NCI-H1436 (cell line): ENCODE data around the gene TPSD1.
"Not testable (repeated sequence)": the region's sequence is repeated elsewhere in the genome, so short reads cannot be mapped to it uniquely, and the experiment has no call there.

Experiments used
- DNase-seq: peaks from one replicate; lab custom pipeline; 2025; lab: John Stamatoyannopoulos, UW

TPSD1 gene

GRCh38 chr16:1255276-1256122, at the start of gene TPSD1:
Gene TPSD1 (plus strand): TSS chr16:1256069. CDS start chr16:1256281, 212 bp downstream.
- not testable (repeated sequence) for DNase-seq

- no peak for DNase-seq
Observed at GRCh38 chr16:1206326-1206725, 49.5 kb upstream of the TPSD1 start.

- no peak for DNase-seq
Observed at GRCh38 chr16:1206786-1207185, 49.1 kb upstream of the TPSD1 start.

- no peak for DNase-seq
Observed at GRCh38 chr16:1208239-1208830, 47.5 kb upstream of the TPSD1 start.

GRCh38 chr16:1209081-1209480, 46.8 kb upstream of the TPSD1 start:
- DNase-seq, result no peak

GRCh38 chr16:1210461-1210860, 45.4 kb upstream of the TPSD1 start:
- no peak for DNase-seq

- no peak for DNase-seq
Observed at GRCh38 chr16:1211451-1212268, 44.2 kb upstream of the TPSD1 start.

GRCh38 chr16:1212616-1213194, 43.2 kb upstream of the TPSD1 start:
- DNase-seq, result no peak

- DNase-seq, result no peak
Observed at GRCh38 chr16:1213231-1213630, 42.6 kb upstream of the TPSD1 start.

GRCh38 chr16:1213796-1214372, 42.0 kb upstream of the TPSD1 start:
- DNase-seq, result no peak

GRCh38 chr16:1214719-1215118, 41.1 kb upstream of the TPSD1 start:
- DNase-seq, result no peak

- DNase-seq, result no peak
Observed at GRCh38 chr16:1215574-1216295, 40.1 kb upstream of the TPSD1 start.

- no peak for DNase-seq
Observed at GRCh38 chr16:1216296-1216619, 39.6 kb upstream of the TPSD1 start.

GRCh38 chr16:1216681-1217400, 39.0 kb upstream of the TPSD1 start:
- no peak for DNase-seq

GRCh38 chr16:1217526-1217925, 38.3 kb upstream of the TPSD1 start:
- no peak for DNase-seq

- no peak for DNase-seq
Observed at GRCh38 chr16:1218061-1218929, 37.6 kb upstream of the TPSD1 start.

GRCh38 chr16:1218930-1219611, 36.8 kb upstream of the TPSD1 start:
- DNase-seq, result no peak

- no peak for DNase-seq
Observed at GRCh38 chr16:1220098-1220728, 35.7 kb upstream of the TPSD1 start.
